ENCODE measurements around the gene COMP. TPM values are rescaled to one million over a fixed set of nuclear protein-coding genes. Genes with fewer than 3 reads are reported as not detected.

The COMP gene
- total RNA-seq, 1 donor from 2014 or later, result 0.31 TPM

DNA sequence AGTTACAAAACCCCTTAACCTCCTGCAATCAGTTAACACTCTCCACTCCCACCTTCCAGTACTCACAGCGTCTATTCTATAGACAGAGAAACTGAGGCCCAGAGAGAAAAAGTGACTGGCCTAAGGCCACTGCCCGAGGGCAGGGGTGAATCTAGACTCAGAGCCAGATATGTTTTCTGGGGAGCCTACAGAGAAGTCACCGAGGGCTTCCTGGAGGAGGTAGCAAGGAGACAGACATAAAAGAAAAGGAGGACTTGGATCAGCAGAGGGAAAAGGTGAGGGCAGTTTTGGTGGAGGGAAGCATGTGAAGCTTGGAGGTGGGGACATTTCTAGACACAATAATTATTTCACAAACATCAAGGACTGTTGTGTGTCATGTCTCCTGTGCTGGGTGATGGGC is 1.6 kb upstream of the COMP start:
- H3K4me1 Mint-ChIP-seq, result peaks cover 9% of the 10 kb centered on the region
- H3K27ac Mint-ChIP-seq, result no peak overlapping the region

DNA sequence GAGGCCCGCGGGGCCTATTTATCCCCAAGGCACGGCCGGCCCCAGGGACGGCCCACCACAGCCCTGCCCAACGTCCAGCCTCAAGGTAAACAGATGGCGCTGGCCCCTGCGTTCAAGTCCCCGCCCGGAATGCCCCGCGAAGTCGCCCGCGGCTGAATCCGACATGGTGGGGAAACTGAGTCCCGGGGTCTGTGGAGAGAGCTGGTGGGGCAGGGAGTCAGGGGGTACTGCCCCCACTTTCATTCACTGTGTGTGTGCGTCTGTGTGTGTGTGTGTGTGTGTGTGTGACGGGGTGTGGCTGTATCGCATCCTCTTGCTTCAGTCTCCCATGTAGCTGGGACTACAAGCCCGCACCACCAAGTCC is 192 bp upstream of the COMP start:
- H3K4me3 Mint-ChIP-seq, result no peak overlapping the region
- H3K27me3 Mint-ChIP-seq (ENCODE audit: low read depth), result peaks cover 88% of the 10 kb centered on the region
- TF ChIP-seq, protein P1, sequence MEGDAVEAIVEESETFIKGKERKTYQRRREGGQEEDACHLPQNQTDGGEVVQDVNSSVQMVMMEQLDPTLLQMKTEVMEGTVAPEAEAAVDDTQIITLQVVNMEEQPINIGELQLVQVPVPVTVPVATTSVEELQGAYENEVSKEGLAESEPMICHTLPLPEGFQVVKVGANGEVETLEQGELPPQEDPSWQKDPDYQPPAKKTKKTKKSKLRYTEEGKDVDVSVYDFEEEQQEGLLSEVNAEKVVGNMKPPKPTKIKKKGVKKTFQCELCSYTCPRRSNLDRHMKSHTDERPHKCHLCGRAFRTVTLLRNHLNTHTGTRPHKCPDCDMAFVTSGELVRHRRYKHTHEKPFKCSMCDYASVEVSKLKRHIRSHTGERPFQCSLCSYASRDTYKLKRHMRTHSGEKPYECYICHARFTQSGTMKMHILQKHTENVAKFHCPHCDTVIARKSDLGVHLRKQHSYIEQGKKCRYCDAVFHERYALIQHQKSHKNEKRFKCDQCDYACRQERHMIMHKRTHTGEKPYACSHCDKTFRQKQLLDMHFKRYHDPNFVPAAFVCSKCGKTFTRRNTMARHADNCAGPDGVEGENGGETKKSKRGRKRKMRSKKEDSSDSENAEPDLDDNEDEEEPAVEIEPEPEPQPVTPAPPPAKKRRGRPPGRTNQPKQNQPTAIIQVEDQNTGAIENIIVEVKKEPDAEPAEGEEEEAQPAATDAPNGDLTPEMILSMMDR (IDR thresholded peaks at IDR 0.05; ENCODE audit: unreplicated experiment), result no peak
- H3K9me3 Mint-ChIP-seq, result no peaks in the 10 kb centered on the region
- H3K4me1 Mint-ChIP-seq, result peaks cover 6% of the 10 kb centered on the region
- no peak overlapping the region for H3K27ac Mint-ChIP-seq
- no peak for DNase-seq (ENCODE audit: low spot score in 2 of 2, unreplicated experiment in 2 of 2)
- H3K36me3 Mint-ChIP-seq, result no peaks in the 10 kb centered on the region

More for the DNA sequence above, 1.6 kb upstream of the COMP start:
- no peaks in the 10 kb centered on the region for H3K36me3 Mint-ChIP-seq
- H3K27me3 Mint-ChIP-seq (ENCODE audit: low read depth), result peaks cover 86% of the 10 kb centered on the region
- no peak overlapping the region for H3K4me3 Mint-ChIP-seq
- H3K9me3 Mint-ChIP-seq, result no peaks in the 10 kb centered on the region
- no peak for DNase-seq (ENCODE audit: low spot score in 2 of 2, unreplicated experiment in 2 of 2)
- TF ChIP-seq, protein P1 (IDR thresholded peaks at IDR 0.05; ENCODE audit: unreplicated experiment), result no peak

DNA sequence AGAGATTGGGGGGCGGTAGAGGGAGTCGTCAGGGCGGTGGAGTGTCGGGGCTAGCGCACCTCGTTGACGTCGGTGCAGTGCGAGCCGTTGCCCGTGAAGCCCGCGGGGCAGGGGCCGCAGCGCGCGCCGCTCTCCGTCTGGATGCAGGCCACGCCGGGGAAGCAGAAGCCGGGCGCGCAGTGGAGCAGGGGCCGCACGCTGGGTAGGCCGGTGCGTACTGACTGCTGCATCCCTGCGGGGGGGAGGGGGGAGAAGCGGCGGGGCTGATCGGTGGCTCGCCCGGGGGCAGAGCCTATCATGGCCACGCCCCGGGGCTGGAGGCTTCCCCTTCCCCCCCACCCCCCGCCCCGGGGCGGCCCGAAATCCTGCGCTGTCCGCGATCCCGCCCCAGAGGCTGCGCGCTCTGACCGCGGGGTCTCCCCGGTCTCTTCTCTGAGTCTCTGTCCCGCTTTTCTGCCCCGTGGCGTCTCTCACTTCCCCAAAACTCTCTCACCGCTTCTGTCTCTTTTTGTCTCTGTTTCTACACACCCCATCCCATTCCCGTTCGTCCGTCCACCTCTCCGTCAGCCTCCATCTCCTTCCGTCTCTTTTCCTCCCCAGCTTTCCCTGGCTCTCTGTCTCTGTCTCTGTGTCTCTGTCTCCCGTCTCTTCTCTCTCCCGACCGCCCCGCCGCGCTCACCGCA is 1.1 kb downstream of the COMP start:
- Mint-ChIP-seq H3K27ac (no peak overlapping the region), H3K4me3 (peak overlapping the region; percentile 44), H3K9me3 (no peaks in the 10 kb centered on the region), H3K4me1 (peaks cover 13% of the 10 kb centered on the region), H3K36me3 (no peaks in the 10 kb centered on the region), H3K27me3 (ENCODE audit: low read depth) (peaks cover 93% of the 10 kb centered on the region)
- DNase-seq (ENCODE audit: low spot score in 2 of 2, unreplicated experiment in 2 of 2), result no peak
- TF ChIP-seq, protein P1 (IDR thresholded peaks at IDR 0.05; ENCODE audit: unreplicated experiment), result no peak

DNA sequence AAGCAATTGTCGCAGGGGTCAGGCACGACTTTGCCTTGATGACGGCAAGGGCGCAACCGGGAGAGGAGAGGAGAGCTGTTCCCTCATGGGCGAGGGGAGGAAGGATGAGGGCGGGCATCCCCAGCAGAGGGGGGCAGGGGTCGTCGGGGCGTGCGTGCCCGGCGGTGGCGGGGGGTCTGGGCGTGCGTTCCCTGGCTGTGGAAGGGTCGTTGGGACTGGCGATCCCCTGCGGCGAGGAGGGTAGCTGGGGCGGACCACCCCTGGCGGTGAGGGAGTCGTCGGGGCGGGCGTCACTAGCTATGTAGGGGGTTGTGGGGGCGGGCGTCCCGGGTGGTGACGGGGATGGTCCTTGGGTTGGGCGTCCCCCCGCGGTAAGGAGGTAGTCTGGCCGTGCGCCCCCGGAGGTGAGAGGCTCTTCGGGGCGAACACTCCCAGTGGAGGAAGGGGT is 1.7 kb downstream of the COMP start:
- H3K9me3 Mint-ChIP-seq, result no peaks in the 10 kb centered on the region
- no peaks in the 10 kb centered on the region for H3K36me3 Mint-ChIP-seq
- H3K4me3 Mint-ChIP-seq, result peak overlapping the region; percentile 38
- H3K4me1 Mint-ChIP-seq, result peaks cover 13% of the 10 kb centered on the region
- TF ChIP-seq, protein P1 (IDR thresholded peaks at IDR 0.05; ENCODE audit: unreplicated experiment), result no peak
- no peak overlapping the region for H3K27ac Mint-ChIP-seq
- DNase-seq (ENCODE audit: low spot score in 2 of 2, unreplicated experiment in 2 of 2), result no peak
- H3K27me3 Mint-ChIP-seq (ENCODE audit: low read depth), result peaks cover 94% of the 10 kb centered on the region

DNA sequence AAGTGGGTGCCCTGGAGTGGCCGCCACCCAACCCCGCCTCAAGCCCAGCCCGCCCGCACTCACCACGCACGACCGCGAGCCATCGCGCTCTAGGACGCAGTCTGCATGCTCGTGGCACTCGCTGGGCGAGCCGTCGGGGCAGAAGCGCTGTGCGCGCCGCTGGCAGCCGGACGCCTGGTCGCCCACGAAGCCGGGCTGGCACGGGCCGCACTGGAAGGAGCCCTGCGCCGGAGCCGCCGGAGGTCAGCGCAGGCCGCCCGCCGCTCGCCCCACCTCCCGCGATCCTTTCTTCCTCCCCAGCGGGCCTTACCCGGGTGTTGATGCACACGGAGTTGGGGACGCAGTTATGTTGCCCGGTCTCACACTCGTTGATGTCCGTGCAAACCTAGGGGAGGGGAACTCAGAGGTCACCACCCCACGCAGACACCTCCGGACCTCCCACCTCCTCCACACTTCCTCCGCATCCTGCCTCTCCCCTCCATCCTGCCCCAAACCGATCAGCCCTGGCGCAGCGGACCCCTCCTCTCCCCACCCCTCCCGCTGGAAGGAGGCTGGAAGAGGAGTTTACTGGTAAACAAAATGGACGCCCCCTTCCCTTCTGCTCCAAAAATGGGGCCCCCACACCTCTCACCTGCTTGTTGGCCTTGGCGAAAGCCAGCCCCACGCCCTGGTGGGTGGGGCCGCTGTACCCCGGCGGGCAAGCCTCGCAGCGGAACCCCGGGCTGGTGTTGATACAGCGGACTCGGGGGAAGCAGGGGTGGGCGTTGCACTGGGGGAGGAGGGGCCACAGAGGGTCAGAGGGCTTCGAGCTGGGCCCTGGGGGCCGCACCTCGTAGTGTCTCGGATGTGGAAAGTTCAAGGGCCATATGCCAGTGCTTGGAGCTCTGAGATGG is 2.3 kb downstream of the COMP start:
- Mint-ChIP-seq H3K4me3 (peak overlapping the region; percentile 38), H3K4me1 (peaks cover 13% of the 10 kb centered on the region), H3K27me3 (ENCODE audit: low read depth) (peaks cover 96% of the 10 kb centered on the region), H3K9me3 (no peaks in the 10 kb centered on the region), H3K36me3 (no peaks in the 10 kb centered on the region), H3K27ac (no peak overlapping the region)
- TF ChIP-seq, protein P1 (IDR thresholded peaks at IDR 0.05; ENCODE audit: unreplicated experiment), result no peak
- no peak for DNase-seq (ENCODE audit: low spot score in 2 of 2, unreplicated experiment in 2 of 2)

Measured in mesothelial cell of epicardium (in vitro differentiated cells).